Fibroblast of peridontal ligament (primary cell): ENCODE measurements around the gene NT5C1B.

Experiments
- DNase-seq: peaks from one replicate; pipeline ENCODE4 v3.0.0-alpha.2; 2010; ENCODE audit errors: extremely low read depth

The NT5C1B gene

GRCh38 chr2:18551169-18551568 is 38.2 kb downstream of the NT5C1B start:
- DNase-seq: no peak

- no peak for DNase-seq
Measured at GRCh38 chr2:18550433-18550832, 38.9 kb downstream of the NT5C1B start.

GRCh38 chr2:18549083-18549482 is 40.3 kb downstream of the NT5C1B start:
- DNase-seq: no peak

GRCh38 chr2:18548621-18549020 is 40.7 kb downstream of the NT5C1B start:
- peak; percentile 17 for DNase-seq

- DNase-seq: peak; percentile 51
Measured at GRCh38 chr2:18546567-18546966, 42.8 kb downstream of the NT5C1B start.

- peak; percentile 65 for DNase-seq
Measured at GRCh38 chr2:18545384-18545783, 44.0 kb downstream of the NT5C1B start.

GRCh38 chr2:18544171-18544570 is 45.2 kb downstream of the NT5C1B start:
- peak; percentile 19 for DNase-seq

GRCh38 chr2:18540872-18541271 is 48.5 kb downstream of the NT5C1B start:
- no peak for DNase-seq

GRCh38 chr2:18536697-18537096 is 52.7 kb downstream of the NT5C1B start:
- DNase-seq: no peak

GRCh38 chr2:18536100-18536499 is 53.3 kb downstream of the NT5C1B start:
- no peak for DNase-seq

GRCh38 chr2:18531194-18531593 is 58.2 kb downstream of the NT5C1B start:
- DNase-seq: no peak

- DNase-seq: no peak
Measured at GRCh38 chr2:18527822-18528221, 61.5 kb downstream of the NT5C1B start.

- DNase-seq: no peak
Measured at GRCh38 chr2:18527326-18527725, 62.0 kb downstream of the NT5C1B start.

GRCh38 chr2:18526429-18526828 is 62.9 kb downstream of the NT5C1B start:
- DNase-seq: no peak

- no peak for DNase-seq
Measured at GRCh38 chr2:18525852-18526251, 63.5 kb downstream of the NT5C1B start.

- no peak for DNase-seq
Measured at GRCh38 chr2:18525236-18525635, 64.1 kb downstream of the NT5C1B start.

- no peak for DNase-seq
Measured at GRCh38 chr2:18522484-18523146, 66.8 kb downstream of the NT5C1B start.

GRCh38 chr2:18520451-18521425 is 68.6 kb downstream of the NT5C1B start:
- peak; percentile 87 for DNase-seq

- no peak for DNase-seq
Measured at GRCh38 chr2:18519914-18520450, 69.4 kb downstream of the NT5C1B start.

GRCh38 chr2:18518116-18519111 is 71.0 kb downstream of the NT5C1B start:
- DNase-seq: peak; percentile 70

GRCh38 chr2:18517386-18517785 is 72.0 kb downstream of the NT5C1B start:
- DNase-seq: no peak
